DND-41 (cell line): ENCODE measurements around the gene RNF227.

Experiments
- ATAC-seq: fragments of 200-7000 bp; cut with Tn5 transposase; 3 replicates; pipeline ENCODE4 v1.9.1; 2021; ENCODE audit warnings: low read depth; ENCODE audit not compliant: insufficient read depth
- DNase-seq: peaks from one replicate; pipeline ENCODE4 v3.0.0-alpha.2; 2020
- H2AFZ ChIP-seq: 2 replicates; pipeline ENCODE4 v1.6.0; 2012; ENCODE audit warnings: low read depth, low read length
- H3K27ac ChIP-seq: 2 replicates; pipeline ENCODE4 v1.5.1; 2012; ENCODE audit warnings: low read length, inconsistent platforms
- H3K27me3 ChIP-seq: fragments of 200-600 bp; sonication (generic); 2 replicates; pipeline ENCODE4 v1.6.0; 2012; ENCODE audit warnings: low read length, mild to moderate bottlenecking, inconsistent platforms; ENCODE audit not compliant: insufficient read depth, poor library complexity
- H3K36me3 ChIP-seq: 2 replicates; pipeline ENCODE4 v1.5.1; 2012; ENCODE audit warnings: low read length, inconsistent platforms; ENCODE audit not compliant: insufficient read depth
- H3K4me1 ChIP-seq: 2 replicates; pipeline ENCODE4 v1.5.1; 2012; ENCODE audit warnings: mild to moderate bottlenecking, low read length; ENCODE audit not compliant: insufficient read depth
- H3K4me2 ChIP-seq: 2 replicates; pipeline ENCODE4 v1.6.0; 2012; ENCODE audit warnings: mild to moderate bottlenecking, moderate library complexity, low read length, inconsistent platforms; ENCODE audit not compliant: insufficient read depth
- H3K4me3 ChIP-seq, 2 experiments: fragments of 200-600 bp in 1 of 2; shearing (Covaris generic) in 1 of 2; 2 replicates each; pipeline ENCODE4 v1.5.1; 2012 to 2016; ENCODE audit warnings: inconsistent platforms in 2 of 2, low read length in 2 of 2, mild to moderate bottlenecking in 2 of 2, low read depth in 1 of 2, moderate library complexity in 1 of 2
- H3K79me2 ChIP-seq: 2 replicates; pipeline ENCODE4 v1.6.0; 2012; ENCODE audit warnings: low read length, inconsistent platforms; ENCODE audit not compliant: insufficient read depth
- H3K9ac ChIP-seq: 2 replicates; pipeline ENCODE4 v1.6.0; 2012; ENCODE audit warnings: low read depth, mild to moderate bottlenecking, inconsistent platforms, low read length, moderate library complexity
- H3K9me3 ChIP-seq: 2 replicates; pipeline ENCODE4 v1.5.1; 2012; ENCODE audit warnings: low read length, moderate library complexity, mild to moderate bottlenecking, inconsistent platforms; ENCODE audit not compliant: insufficient read depth, severe bottlenecking
- H4K20me1 ChIP-seq: 2 replicates; pipeline ENCODE4 v1.6.0; 2012; ENCODE audit warnings: low read length; ENCODE audit not compliant: insufficient read depth
- CTCF ChIP-seq: IDR thresholded peaks from 2 replicates; pipeline ENCODE4 v1.5.1; 2012; ENCODE audit warnings: borderline replicate concordance, low read length, moderate library complexity, mild to moderate bottlenecking; ENCODE audit not compliant: poor library complexity, severe bottlenecking; ENCODE audit errors: extremely low read depth
- EZH2 ChIP-seq: IDR thresholded peaks from 3 replicates; pipeline ENCODE4 v1.6.1; 2012; ENCODE audit warnings: borderline replicate concordance, low read depth, mild to moderate bottlenecking, moderate library complexity, low read length, inconsistent platforms; ENCODE audit not compliant: severe bottlenecking

The RNF227 gene

DNA sequence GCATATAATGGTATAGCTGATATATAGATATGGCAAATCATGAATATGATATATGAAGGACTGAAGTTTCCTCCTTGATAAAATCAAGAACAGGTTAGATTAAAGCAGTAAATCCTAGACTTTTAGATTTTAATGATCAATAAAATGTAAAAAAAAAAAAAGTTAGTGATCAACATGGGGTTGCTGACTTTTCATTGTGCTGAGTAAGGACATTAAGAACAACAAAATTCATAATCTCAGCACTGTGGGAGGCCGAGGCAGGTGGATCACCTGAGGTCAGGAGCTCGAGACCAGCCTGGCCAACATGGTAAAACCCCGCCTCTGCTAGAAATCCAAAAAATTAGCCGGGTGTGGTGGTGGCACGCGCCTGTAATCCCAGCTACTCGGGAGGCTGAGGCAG, 37.9 kb downstream of the RNF227 start:
- no peak overlapping the region for H3K4me2 ChIP-seq

DNA sequence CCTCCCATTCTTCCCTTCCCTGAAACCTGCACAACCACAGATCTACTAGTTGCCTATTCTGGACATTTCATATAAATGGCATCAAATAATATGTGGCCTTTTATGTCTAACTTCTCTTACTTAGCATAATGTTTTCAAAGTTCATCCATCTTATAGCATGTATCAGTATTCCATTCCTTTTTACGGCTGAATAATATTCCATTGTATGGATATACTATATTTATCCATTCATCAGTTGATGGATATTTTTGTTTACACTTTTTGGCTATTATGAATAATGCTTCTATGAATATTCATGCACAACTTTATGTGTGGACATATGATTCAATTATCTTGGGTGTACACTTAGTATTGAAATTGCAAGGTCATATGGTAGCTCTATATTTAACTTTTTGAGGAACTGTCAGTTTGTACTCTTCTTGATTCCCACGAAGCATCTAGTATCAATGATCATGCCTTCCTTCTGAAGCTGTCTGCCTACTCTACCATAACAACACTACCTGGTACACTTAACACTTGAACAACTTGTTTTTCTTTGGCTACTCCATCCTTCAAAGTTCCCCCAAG, 40.2 kb downstream of the RNF227 start:
- TF ChIP-seq CTCF (no peak), EZH2 (no peak)
- Histone ChIP-seq H3K27ac (no peak overlapping the region), H3K27me3 (no peaks in the 10 kb centered on the region), H3K9ac (no peak overlapping the region), H4K20me1 (no peaks in the 10 kb centered on the region), H3K79me2 (no peaks in the 10 kb centered on the region), H3K9me3 (no peaks in the 10 kb centered on the region), H3K4me2 (no peak overlapping the region), H2AFZ (no peak overlapping the region), H3K4me3 (no peak overlapping the region), H3K36me3 (no peaks in the 10 kb centered on the region), H3K4me1 (no peaks in the 10 kb centered on the region)
- DNase-seq: no peak
- ATAC-seq: no peak

More for the DNA sequence above, 37.9 kb downstream of the RNF227 start:
- Histone ChIP-seq H3K79me2 (no peaks in the 10 kb centered on the region), H3K4me3 (no peak overlapping the region), H3K4me1 (no peaks in the 10 kb centered on the region), H3K27ac (no peak overlapping the region), H3K36me3 (no peaks in the 10 kb centered on the region), H2AFZ (no peak overlapping the region), H3K9ac (no peak overlapping the region), H4K20me1 (no peaks in the 10 kb centered on the region), H3K9me3 (no peaks in the 10 kb centered on the region), H3K27me3 (no peaks in the 10 kb centered on the region)
- no peak for ATAC-seq
- TF ChIP-seq EZH2 (no peak), CTCF (no peak)
- no peak for DNase-seq

- H3K79me2 ChIP-seq: no peaks in the 10 kb centered on the region
- no peaks in the 10 kb centered on the region for H3K36me3 ChIP-seq
- no peak overlapping the region for H3K4me2 ChIP-seq
- H3K4me3 ChIP-seq: no peak overlapping the region
- no peak overlapping the region for H3K27ac ChIP-seq
- ATAC-seq: no peak
- no peak for TF ChIP-seq CTCF
- TF ChIP-seq EZH2: no peak
- H3K4me1 ChIP-seq: no peaks in the 10 kb centered on the region
- H4K20me1 ChIP-seq: no peaks in the 10 kb centered on the region
- H3K9me3 ChIP-seq: no peaks in the 10 kb centered on the region
- no peaks in the 10 kb centered on the region for H3K27me3 ChIP-seq
- DNase-seq: no peak
- H2AFZ ChIP-seq: no peak overlapping the region
- no peak overlapping the region for H3K9ac ChIP-seq
These were observed 43.0 kb downstream of the RNF227 start for GRCh38 chr17:7873051-7873450.
